ENCODE data around the gene TMEM150B. TPM values are rescaled to one million over a fixed set of nuclear protein-coding genes. Genes with fewer than 3 reads are reported as not detected.

The TMEM150B gene
- total and polyA plus RNA-seq, 2 donors (not counting 3 experiments of a cell fraction or from before 2014, with no cell fraction given): not detected

GRCh38 chr19:55353356-55353802 is 28.2 kb upstream of the TMEM150B start:
- Histone ChIP-seq H3K27ac (ENCODE audit: insufficient read depth, low read depth, low read length) (no peak overlapping the region), H3K27me3 (ENCODE audit: control insufficient read depth in 2 of 2, insufficient read depth in 2 of 2, low read length in 2 of 2) (peaks cover 26 to 31% of the 10 kb centered on the region in 2 experiments), H3K9ac (replicated peaks; ENCODE audit: extremely low read depth, insufficient read depth, low read length) (no peak overlapping the region), H3K9me3 (replicated peaks; ENCODE audit: control insufficient read depth, insufficient read depth, low read length) (no peaks in the 10 kb centered on the region), H3K9me1 (replicated peaks; ENCODE audit: control insufficient read depth, extremely low read depth, insufficient read depth, low read length) (no peaks in the 10 kb centered on the region), H3K4me1 (ENCODE audit: control insufficient read depth, extremely low read depth, insufficient read depth, low read length) (peaks cover 4% of the 10 kb centered on the region), H3K36me3 (ENCODE audit: control insufficient read depth in 2 of 2, extremely low read depth in 1 of 2, insufficient read depth in 2 of 2, low read length in 2 of 2) (no peaks in the 10 kb centered on the region), H4K20me1 (replicated peaks; ENCODE audit: control insufficient read depth, extremely low read depth, insufficient read depth, low read length) (no peaks in the 10 kb centered on the region), H3K4me3 (replicated peaks in 1 of 3; ENCODE audit: insufficient read depth in 1 of 3, low read depth in 1 of 3, low read length in 3 of 3) (peak overlapping the region in 2 of 3 experiments; percentile 8 to 26), H2AFZ (ENCODE audit: low read depth, low read length) (peak overlapping the region; percentile 84), H3K79me2 (ENCODE audit: control insufficient read depth, insufficient read depth, low read length) (no peaks in the 10 kb centered on the region), H3K4me2 (ENCODE audit: insufficient read depth, low read length) (peak overlapping the region; percentile 73)
- DNase-seq (ENCODE audit: low read depth, low spot score): no peak
- dilution Hi-C loops (cut with MboI; ENCODE audit: extremely low pct_ligation_motif_present, low sequenced_read_pairs) (no loop called here), intact Hi-C loops (cut with micrococcal nuclease) (loop anchor here (1.0 kb wide), 1 partner anchor 14 kb away; the partner anchor contains the start of gene KMT5C)
- no TSS peak for BruUV-seq (replicated peaks)
- POLR2A ChIA-PET: interaction anchor here (0.7 kb wide), 1 partner anchor 54 kb away, joined by 3 read pairs; the partner anchor contains the start of gene UBE2S
- TF ChIP-seq EZH2 (IDR thresholded peaks at IDR 0.05; ENCODE audit: borderline replicate concordance, low read depth, low read length, severe bottlenecking) (peak; percentile 53), POLR2A (IDR thresholded peaks at IDR 0.05; ENCODE audit: low read depth, low read length) (no peak)
- CTCF ChIA-PET: interaction anchor here (0.8 to 1.0 kb wide), 2 partner anchors 14 to 65 kb away, joined by 3 read pairs; partner anchors contain the start of gene KMT5C
- no peak for FAIRE-seq

- dilution Hi-C loops (cut with MboI; ENCODE audit: extremely low pct_ligation_motif_present, low sequenced_read_pairs): no loop called here
- no peak overlapping the region for H2AFZ ChIP-seq (ENCODE audit: low read depth, low read length)
- peaks cover 26 to 31% of the 10 kb centered on the region in 2 experiments for H3K27me3 ChIP-seq (ENCODE audit: control insufficient read depth in 2 of 2, insufficient read depth in 2 of 2, low read length in 2 of 2)
- H3K9me1 ChIP-seq (replicated peaks; ENCODE audit: control insufficient read depth, extremely low read depth, insufficient read depth, low read length): no peaks in the 10 kb centered on the region
- no peak overlapping the region for H3K4me2 ChIP-seq (ENCODE audit: insufficient read depth, low read length)
- POLR2A ChIA-PET: no interaction called here
- BruUV-seq (replicated peaks): no TSS peak
- no peak overlapping the region for H3K4me3 ChIP-seq (replicated peaks in 1 of 3; ENCODE audit: insufficient read depth in 1 of 3, low read depth in 1 of 3, low read length in 3 of 3)
- no peak overlapping the region for H3K27ac ChIP-seq (ENCODE audit: insufficient read depth, low read depth, low read length)
- H3K79me2 ChIP-seq (ENCODE audit: control insufficient read depth, insufficient read depth, low read length): no peaks in the 10 kb centered on the region
- FAIRE-seq: no peak
- no peaks in the 10 kb centered on the region for H3K9me3 ChIP-seq (replicated peaks; ENCODE audit: control insufficient read depth, insufficient read depth, low read length)
- H4K20me1 ChIP-seq (replicated peaks; ENCODE audit: control insufficient read depth, extremely low read depth, insufficient read depth, low read length): no peaks in the 10 kb centered on the region
- intact Hi-C loops (cut with micrococcal nuclease): loop anchor here (1.0 kb wide), 1 partner anchor 13 kb away; the partner anchor contains the start of gene KMT5C
- H3K36me3 ChIP-seq (ENCODE audit: control insufficient read depth in 2 of 2, extremely low read depth in 1 of 2, insufficient read depth in 2 of 2, low read length in 2 of 2): no peaks in the 10 kb centered on the region
- TF ChIP-seq MAX (IDR thresholded peaks at IDR 0.05; ENCODE audit: insufficient read depth, insufficient read length): no peak
- no peak for TF ChIP-seq EZH2 (IDR thresholded peaks at IDR 0.05; ENCODE audit: borderline replicate concordance, low read depth, low read length, severe bottlenecking)
- TF ChIP-seq JUN (IDR thresholded peaks at IDR 0.05; ENCODE audit: borderline replicate concordance, insufficient read depth, insufficient read length, low read depth): no peak
- no peak for TF ChIP-seq CTCF (IDR thresholded peaks at IDR 0.05; ENCODE audit: extremely low read depth in 1 of 2, insufficient read depth in 1 of 2, low read depth in 1 of 2, low read length in 2 of 2)
- no peak for TF ChIP-seq FOS (IDR thresholded peaks at IDR 0.05; ENCODE audit: borderline replicate concordance, insufficient read depth, low read length)
- no peak for TF ChIP-seq POLR2AphosphoS5 (IDR thresholded peaks at IDR 0.05; ENCODE audit: insufficient read depth, low read depth, low read length)
- no peak for TF ChIP-seq GATA2 (IDR thresholded peaks at IDR 0.05; ENCODE audit: insufficient read depth, insufficient read length, low read depth, low read length)
- TF ChIP-seq POLR2A (IDR thresholded peaks at IDR 0.05; ENCODE audit: low read depth, low read length): no peak
- TF ChIP-seq MYC (IDR thresholded peaks at IDR 0.05; ENCODE audit: low read depth, low read length): no peak
- no peak for DNase-seq (ENCODE audit: low read depth, low spot score)
- H3K9ac ChIP-seq (replicated peaks; ENCODE audit: extremely low read depth, insufficient read depth, low read length): no peak overlapping the region
- H3K4me1 ChIP-seq (ENCODE audit: control insufficient read depth, extremely low read depth, insufficient read depth, low read length): peaks cover 4% of the 10 kb centered on the region
- CTCF ChIA-PET: interaction anchor here (0.8 to 1.0 kb wide), 2 partner anchors 13 to 66 kb away, joined by 3 read pairs; partner anchors contain the start of gene KMT5C
Observed at GRCh38 chr19:55352549-55353145, 27.5 kb upstream of the TMEM150B start.
